GM12873 (cell line): ENCODE measurements around the gene LMAN2L.
A peak's percentile ranks its signal among the peaks of the same experiment; 100 is the strongest.

Source experiments
- TF ChIP-seq, protein P1 (sequence below): IDR thresholded peaks from 2 replicates; pipeline ENCODE4 v1.5.1; 2012; ENCODE audit warnings: low read depth, mild to moderate bottlenecking, moderate library complexity, low read length, control low read depth; ENCODE audit not compliant: insufficient read depth; ENCODE audit errors: missing control alignments

LMAN2L gene

DNA sequence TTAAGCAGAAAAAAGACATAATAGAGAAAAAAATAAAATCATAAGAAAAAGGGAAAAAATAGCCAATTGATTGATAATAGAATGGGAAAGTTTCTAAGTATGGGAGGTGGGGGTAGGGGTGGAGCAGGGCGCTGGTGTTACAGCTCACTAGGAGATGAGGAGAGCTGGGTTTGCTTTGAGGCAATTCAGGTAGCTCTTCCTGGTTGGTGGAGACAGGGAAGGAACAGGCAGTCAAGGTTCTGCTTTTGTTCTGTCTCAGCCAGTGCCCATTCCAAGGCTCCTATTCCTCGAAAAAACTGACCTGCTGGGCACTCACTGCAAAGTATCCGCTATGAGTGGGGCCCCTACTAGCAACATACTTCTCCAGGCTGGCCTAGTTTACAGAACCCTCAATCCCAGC is 19.1 kb upstream of the LMAN2L start:
- TF ChIP-seq, protein P1, sequence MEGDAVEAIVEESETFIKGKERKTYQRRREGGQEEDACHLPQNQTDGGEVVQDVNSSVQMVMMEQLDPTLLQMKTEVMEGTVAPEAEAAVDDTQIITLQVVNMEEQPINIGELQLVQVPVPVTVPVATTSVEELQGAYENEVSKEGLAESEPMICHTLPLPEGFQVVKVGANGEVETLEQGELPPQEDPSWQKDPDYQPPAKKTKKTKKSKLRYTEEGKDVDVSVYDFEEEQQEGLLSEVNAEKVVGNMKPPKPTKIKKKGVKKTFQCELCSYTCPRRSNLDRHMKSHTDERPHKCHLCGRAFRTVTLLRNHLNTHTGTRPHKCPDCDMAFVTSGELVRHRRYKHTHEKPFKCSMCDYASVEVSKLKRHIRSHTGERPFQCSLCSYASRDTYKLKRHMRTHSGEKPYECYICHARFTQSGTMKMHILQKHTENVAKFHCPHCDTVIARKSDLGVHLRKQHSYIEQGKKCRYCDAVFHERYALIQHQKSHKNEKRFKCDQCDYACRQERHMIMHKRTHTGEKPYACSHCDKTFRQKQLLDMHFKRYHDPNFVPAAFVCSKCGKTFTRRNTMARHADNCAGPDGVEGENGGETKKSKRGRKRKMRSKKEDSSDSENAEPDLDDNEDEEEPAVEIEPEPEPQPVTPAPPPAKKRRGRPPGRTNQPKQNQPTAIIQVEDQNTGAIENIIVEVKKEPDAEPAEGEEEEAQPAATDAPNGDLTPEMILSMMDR: no peak

DNA sequence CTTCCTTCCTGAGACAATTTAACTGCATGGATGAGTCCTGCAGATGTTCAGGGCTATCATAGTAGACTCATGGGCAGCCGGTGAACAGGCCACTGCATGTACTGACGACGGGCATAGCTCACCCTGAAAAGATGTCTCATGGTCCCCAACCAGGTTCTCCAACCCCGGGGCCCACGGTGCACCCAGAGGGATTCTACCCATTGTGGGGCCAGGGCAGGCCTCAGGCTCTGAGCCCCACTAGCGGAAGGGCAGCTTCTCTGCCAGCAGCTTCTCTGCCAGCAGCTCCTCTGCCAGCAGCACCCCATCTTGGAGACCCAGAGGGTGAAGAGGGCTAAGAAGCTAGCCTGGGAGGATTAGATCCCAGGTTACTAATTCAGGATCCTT is 17.6 kb upstream of the LMAN2L start:
- TF ChIP-seq, protein P1: no peak

DNA sequence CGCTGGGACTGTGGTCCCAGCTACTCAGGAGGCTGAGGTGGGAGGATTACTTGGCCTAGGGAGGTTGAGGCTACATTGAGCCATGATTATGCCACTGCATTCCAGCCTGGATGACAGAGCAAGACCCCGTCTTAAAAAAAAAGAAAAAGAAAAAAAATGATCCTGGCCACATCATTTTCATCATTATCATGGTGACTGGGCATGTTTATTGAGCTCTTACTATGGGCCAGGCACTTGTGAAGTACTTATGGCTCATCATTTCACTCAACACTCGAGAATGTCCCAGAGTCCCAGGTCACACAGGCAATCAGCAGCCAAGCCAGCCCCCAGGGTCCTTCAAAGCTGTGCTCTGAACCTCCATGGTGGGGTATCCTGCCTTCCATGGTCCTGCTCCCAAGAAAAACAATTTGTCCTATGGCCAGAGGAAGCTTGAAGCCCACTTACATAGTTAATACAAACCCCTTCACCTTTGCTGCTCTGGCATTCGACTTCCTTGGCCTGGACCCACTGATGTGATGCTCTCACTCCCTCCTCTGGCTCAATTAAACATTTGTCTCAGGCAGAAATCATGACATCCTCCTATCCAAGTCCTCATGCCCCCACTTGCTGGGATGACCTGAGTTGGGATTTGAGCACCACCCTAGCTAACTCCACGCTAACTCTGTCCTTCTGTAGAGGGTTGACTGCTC is 17.1 kb upstream of the LMAN2L start:
- TF ChIP-seq, protein P1: peak; percentile 5

DNA sequence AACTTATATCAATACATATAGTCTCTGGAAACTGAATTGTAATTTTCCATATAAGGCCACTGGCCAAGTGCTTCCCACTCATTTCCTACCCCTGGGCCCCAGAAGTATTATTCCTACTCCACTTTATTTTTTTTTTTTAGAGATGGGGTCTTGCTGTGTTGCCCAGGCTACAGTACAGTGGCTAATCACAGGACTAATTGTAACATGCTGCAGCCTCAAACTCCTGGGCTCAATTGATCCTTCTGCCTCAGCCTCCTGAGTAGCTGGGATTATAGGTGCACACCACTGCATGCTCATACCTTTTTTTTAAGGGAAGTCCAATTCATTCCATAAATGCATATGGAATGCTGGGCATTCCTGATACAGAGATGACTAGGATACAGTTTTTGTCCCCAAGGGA is 14.5 kb upstream of the LMAN2L start:
- TF ChIP-seq, protein P1: no peak

DNA sequence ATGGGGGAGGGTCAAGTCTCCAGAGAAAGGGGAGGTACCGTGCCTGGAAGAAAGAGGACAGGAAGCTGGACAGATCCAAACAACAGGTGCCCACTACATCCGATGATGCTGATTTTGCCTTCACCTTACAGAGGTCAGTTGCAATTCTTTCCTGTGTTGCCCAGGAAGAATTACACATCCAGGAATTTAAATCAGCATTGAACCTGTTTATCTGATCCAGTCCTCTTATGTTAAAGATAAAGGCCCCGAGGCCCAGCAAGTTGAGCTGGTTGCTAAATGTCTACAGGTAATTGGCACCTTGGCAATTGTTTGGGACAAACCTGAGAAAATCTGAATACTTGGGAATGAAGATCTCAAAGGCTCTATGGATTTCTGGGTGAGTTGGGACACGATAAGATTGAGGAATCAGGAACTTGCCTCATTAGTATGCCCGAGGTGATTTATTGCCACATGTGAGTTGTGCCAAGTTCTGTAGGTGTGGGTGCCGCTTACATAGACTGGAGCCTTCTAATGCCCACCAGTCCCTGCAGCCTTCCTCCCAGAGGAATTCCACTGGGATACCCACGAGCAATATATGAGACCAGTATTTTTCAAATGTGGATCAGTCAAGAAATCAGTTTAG is 13.9 kb upstream of the LMAN2L start:
- TF ChIP-seq, protein P1: no peak

DNA sequence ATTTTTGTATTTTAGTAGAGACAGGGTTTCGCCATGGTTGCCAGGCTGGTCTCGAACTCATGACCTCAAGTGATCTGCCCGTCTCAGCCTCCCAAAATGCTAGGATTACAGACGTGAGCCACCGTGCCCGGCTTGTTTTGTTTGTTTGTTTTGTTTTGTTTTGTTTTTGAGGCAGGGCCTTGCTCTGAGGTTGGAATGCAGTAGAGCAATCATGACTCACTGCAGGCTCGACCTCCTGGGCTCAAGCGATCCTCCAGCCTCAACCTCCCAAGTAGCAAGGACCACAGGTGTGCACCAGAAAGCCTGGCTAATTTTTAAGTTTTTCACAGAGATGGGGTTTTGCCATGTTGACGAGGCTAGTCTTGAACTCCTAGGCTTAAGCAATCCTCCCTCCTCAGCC is 11.9 kb upstream of the LMAN2L start:
- TF ChIP-seq, protein P1: no peak

DNA sequence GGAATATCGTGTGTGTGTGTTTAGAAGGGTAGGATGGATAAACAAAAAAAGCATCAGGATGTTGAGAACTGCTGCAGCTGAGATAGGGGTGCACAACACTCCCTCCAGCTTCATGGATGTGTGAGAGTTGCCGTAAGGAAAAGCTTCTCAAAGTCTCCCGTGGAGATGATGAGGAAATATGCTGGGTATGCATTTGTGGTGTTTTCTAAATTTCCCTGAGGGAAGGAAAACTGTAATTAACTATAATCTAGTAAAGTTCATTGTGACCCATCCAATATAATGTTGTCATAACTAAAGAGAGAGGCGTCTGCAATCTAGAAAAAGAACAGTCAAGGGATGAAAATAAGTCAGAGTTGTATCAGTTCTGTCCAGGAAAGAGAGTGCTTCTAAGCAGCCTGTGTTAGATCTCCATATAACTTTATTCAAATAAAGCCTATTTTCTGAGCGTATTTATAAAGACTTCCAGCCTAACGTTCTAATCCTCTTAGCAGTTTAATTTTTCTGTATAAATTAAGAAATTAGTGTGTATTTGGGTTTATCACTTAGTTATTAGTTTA is 7.3 kb upstream of the LMAN2L start:
- TF ChIP-seq, protein P1: no peak
